Gastrocnemius medialis (tissue), 4 donors: ENCODE results near the gene RPL10A. TPM values are rescaled to one million over a fixed set of nuclear protein-coding genes. Genes with fewer than 3 reads are reported as not detected.
"Not testable (repeated sequence)": the region's sequence is repeated elsewhere in the genome, so short reads cannot be mapped to it uniquely, and the experiment has no call there.

Experiments
- ATAC-seq, 2 donors: fragments of 150-250 bp; one replicate each; pipeline ENCODE4 v1.9.1; 2016
- DNase-seq, 2 donors: peaks; one replicate each; pipeline ENCODE4 v3.0.0-alpha.2; 2019
- H3K27ac ChIP-seq, 4 donors: fragments of 200-600 bp; sonication (generic); 1 replicate in 1 of 4; 2 replicates in 3 of 4; pipeline ENCODE4 v1.5.1; 2016 to 2018; ENCODE audit warnings: mild to moderate bottlenecking in 2 of 4, moderate library complexity in 1 of 4
- H3K27me3 ChIP-seq, 3 donors: fragments of 200-600 bp; sonication (generic) in 2 of 3; 1 replicate in 1 of 3; 2 replicates in 2 of 3; pipeline versions ENCODE4 v1.5.1 to v1.6.0; 2016 to 2019; ENCODE audit warnings: mild to moderate bottlenecking in 1 of 3, moderate library complexity in 1 of 3
- H3K36me3 ChIP-seq, 2 donors: fragments of 200-600 bp; sonication (generic) in 1 of 2; one replicate each; pipeline ENCODE4 v1.5.1; 2017 to 2018
- H3K4me1 ChIP-seq, 2 donors: fragments of 200-600 bp; sonication (generic) in 1 of 2; one replicate each; pipeline ENCODE4 v1.5.1; 2016 to 2017; ENCODE audit warnings: mild to moderate bottlenecking in 2 of 2
- H3K4me3 ChIP-seq, 4 donors: fragments of 200-600 bp; sonication (generic) in 3 of 4; 1 replicate in 1 of 4; 2 replicates in 3 of 4; pipeline ENCODE4 v1.5.1; 2016 to 2019; ENCODE audit warnings: mild to moderate bottlenecking in 2 of 4
- H3K9me3 ChIP-seq, 3 donors: fragments of 200-600 bp; sonication (generic) in 2 of 3; 1 replicate in 1 of 3; 2 replicates in 2 of 3; pipeline ENCODE4 v1.5.1; 2016 to 2019
- POLR2A ChIP-seq, 2 donors: fragments of 450-650 bp; IDR thresholded peaks; one replicate each; pipeline ENCODE4 v1.6.1; 2017; ENCODE audit warnings: antibody characterized with exemption in 2 of 2, mild to moderate bottlenecking in 2 of 2, moderate library complexity in 2 of 2
- in situ Hi-C, 4 donors: fragments of 200-750 bp; cut with MboI; loops; one replicate each; pipeline versions ENCODE4 v1.15.0 to v1.8.0; 2017; ENCODE audit warnings: low sequenced_read_pairs in 4 of 4
- intact Hi-C: fragments of 100-400 bp; cut with DNase I; formaldehyde crosslinking; loops from one replicate; pipeline ENCODE4 v1.15.1; 2023; ENCODE audit warnings: low total_unique reads
- total RNA-seq, 4 donors: library from RNA; depleted of rRNA; stranded (reverse); fragments of >200 nt; gene quantifications; one replicate each; pipeline versions ENCODE4 v1.1.0 to v1.2.3, GENCODE V29; 2016
- TF ChIP-seq, protein P1 (sequence below), 5 experiments: fragments of 450-650 bp in 3 of 5; fragments of 200-600 bp in 2 of 5; sonication (generic) in 2 of 5; IDR thresholded peaks in 4 of 5; conservative IDR thresholded peaks in 1 of 5; 1 replicate in 4 of 5; 2 replicates in 1 of 5; pipeline ENCODE4 v1.5.1; 2016 to 2019; ENCODE audit warnings: antibody characterized with exemption in 5 of 5, mild to moderate bottlenecking in 3 of 5, moderate library complexity in 3 of 5

RPL10A gene
- total RNA-seq, 4 donors from 2014 or later = 772 to 1,014 (median 808) TPM

DNA sequence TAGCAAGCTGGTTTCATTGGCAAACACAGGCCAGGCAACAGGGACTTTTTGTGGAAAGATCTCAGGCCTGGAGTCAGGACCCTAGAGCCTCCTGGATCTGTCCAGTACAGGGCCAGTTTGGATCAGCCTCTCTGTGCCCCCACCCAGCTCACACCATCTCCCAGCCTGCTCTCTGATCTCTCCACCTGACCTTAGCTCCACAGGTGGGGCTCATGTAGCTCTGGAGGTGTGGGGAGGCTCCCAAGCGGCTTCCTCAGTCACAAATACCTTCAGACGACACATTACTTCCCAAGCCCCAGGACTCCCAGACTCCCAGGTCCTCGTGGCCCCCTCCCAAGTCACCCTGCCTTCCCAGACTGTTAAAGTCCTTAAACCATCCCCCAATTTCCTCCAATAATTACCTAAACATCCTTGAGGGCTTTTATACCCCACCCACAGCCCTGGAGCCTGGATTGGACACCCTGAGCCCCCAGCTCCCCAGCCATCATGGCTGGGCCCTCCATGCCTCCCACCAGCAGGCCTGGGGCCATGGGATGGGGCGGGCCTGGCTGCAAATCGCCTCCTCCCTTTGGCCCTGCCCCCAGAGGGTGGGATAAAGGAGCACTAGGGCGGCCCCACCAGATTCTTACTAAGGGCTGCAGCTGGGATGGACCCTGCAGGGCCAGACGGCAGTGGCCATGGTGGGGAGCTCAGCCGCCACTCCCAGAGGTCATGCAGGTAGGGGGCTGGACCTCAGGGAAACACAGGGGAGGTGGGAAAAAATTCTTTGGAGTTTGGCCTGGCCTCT, 31.9 kb upstream of the RPL10A start:
- no peak for DNase-seq
- intact Hi-C loops (no loop called here), in situ Hi-C loops (no loop called here)
- Histone ChIP-seq H3K9me3 (no peaks in the 10 kb centered on the region), H3K4me1 (peaks cover 10 to 14% of the 10 kb centered on the region in 2 donors), H3K36me3 (no peaks in the 10 kb centered on the region), H3K4me3 (no peak overlapping the region), H3K27me3 (no peaks in the 10 kb centered on the region), H3K27ac (no peak overlapping the region)
- TF ChIP-seq, protein P1, sequence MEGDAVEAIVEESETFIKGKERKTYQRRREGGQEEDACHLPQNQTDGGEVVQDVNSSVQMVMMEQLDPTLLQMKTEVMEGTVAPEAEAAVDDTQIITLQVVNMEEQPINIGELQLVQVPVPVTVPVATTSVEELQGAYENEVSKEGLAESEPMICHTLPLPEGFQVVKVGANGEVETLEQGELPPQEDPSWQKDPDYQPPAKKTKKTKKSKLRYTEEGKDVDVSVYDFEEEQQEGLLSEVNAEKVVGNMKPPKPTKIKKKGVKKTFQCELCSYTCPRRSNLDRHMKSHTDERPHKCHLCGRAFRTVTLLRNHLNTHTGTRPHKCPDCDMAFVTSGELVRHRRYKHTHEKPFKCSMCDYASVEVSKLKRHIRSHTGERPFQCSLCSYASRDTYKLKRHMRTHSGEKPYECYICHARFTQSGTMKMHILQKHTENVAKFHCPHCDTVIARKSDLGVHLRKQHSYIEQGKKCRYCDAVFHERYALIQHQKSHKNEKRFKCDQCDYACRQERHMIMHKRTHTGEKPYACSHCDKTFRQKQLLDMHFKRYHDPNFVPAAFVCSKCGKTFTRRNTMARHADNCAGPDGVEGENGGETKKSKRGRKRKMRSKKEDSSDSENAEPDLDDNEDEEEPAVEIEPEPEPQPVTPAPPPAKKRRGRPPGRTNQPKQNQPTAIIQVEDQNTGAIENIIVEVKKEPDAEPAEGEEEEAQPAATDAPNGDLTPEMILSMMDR (IDR thresholded peaks at IDR 0.05 in 4 of 5, conservative IDR thresholded peaks at IDR 0.05 in 1 of 5) = no peak
- no peak for TF ChIP-seq POLR2A (IDR thresholded peaks at IDR 0.05)
- no peak for ATAC-seq

DNA sequence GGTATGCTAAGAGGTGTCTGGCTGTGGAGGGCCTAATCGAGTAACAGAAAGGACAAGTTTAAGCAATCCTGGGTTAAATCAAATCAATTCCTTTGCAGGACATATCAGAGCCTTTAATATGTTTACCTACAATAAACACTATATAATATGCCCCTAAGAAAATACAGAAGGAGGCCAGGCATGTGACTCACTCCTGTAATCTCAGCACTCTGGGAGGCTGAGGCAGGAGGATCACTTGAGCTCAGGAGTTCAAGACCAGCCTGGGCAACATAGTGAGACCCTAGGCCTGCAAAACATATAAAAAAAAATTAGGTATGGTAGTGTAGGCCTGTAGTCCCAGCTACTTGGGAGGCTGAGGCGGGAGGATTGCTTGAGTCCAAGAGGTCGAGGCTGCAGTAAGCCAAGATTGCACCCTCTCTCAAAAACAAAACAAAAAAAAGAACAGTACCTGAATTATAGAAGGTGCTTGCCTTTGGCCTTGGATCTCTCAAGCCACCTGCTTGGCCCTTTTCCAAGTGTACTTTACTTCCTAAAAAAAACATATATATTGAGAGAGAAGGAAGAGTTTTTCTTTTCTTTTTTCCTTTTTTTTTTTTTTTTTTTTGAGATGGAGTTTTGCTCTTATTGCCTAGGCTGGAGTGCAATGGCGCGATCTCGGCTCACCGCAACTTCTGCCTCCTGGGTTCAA, 29.7 kb upstream of the RPL10A start:
- H3K36me3 ChIP-seq, intact Hi-C loops, in situ Hi-C loops, H3K27me3 ChIP-seq, DNase-seq, H3K27ac ChIP-seq, ATAC-seq, H3K9me3 ChIP-seq, H3K4me3 ChIP-seq: not testable (repeated sequence)
- peaks cover 10 to 14% of the 10 kb centered on the region in 2 donors for H3K4me1 ChIP-seq

DNA sequence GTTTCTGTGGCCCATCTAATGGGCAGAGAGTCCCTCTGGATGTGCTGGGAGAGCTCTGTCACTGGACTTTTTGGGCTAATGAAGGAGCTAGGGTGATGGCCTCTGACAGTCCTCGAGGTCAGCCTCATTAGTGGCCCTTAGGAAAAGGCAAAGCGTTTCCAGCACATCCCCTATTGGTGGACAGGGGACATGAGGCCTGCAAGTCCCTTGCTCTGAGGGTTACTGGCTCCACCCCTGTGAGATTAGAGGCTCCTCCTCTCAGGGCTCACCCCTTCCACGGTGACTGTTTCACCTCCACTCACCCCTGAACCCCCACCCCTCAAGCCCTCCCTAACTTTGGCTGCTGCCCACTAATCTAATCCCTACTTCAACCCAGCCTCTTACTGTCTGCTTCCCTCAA, 28.9 kb upstream of the RPL10A start:
- Histone ChIP-seq H3K4me3 (no peak overlapping the region), H3K27me3 (no peaks in the 10 kb centered on the region), H3K27ac (no peak overlapping the region), H3K9me3 (no peaks in the 10 kb centered on the region), H3K4me1 (peaks cover 10 to 14% of the 10 kb centered on the region in 2 donors), H3K36me3 (no peaks in the 10 kb centered on the region)
- TF ChIP-seq POLR2A (IDR thresholded peaks at IDR 0.05) = no peak
- TF ChIP-seq, protein P1 (IDR thresholded peaks at IDR 0.05 in 4 of 5, conservative IDR thresholded peaks at IDR 0.05 in 1 of 5) = no peak
- intact Hi-C loops = no loop called here
- in situ Hi-C loops = no loop called here
- DNase-seq (no peak), ATAC-seq (no peak)

DNA sequence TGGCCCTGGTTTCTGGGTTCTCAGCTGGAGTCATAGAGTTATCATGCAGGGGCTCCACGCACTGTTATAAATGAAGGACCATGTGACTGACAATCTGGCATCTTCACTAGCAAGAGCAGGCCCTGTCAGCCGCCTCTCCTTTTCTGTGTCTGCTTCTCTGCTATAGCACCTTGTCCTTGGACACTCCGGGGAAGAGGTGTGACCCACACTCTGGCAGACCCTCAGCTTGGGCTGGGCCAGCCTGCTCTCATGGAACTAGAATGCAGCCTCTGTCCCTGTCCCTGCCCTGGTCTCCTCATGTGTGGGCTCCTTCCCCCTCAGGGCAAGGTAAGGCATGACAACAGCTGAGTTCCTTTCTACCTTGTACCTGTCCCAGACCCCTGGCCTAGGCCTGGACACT, 27.0 kb upstream of the RPL10A start:
- H3K4me1 ChIP-seq = no peaks in the 10 kb centered on the region
- no peak overlapping the region for H3K27ac ChIP-seq
- TF ChIP-seq, protein P1 (IDR thresholded peaks at IDR 0.05 in 4 of 5, conservative IDR thresholded peaks at IDR 0.05 in 1 of 5) = no peak
- TF ChIP-seq POLR2A (IDR thresholded peaks at IDR 0.05) = no peak
- H3K9me3 ChIP-seq = no peaks in the 10 kb centered on the region
- intact Hi-C loops = loop anchor here (5.0 kb wide), 1 partner anchor 119 kb away; no protein-coding TSS in a partner anchor
- no peaks in the 10 kb centered on the region for H3K36me3 ChIP-seq
- H3K27me3 ChIP-seq = no peaks in the 10 kb centered on the region
- in situ Hi-C loops = no loop called here
- DNase-seq (no peak), ATAC-seq (no peak)
- H3K4me3 ChIP-seq = no peak overlapping the region

DNA sequence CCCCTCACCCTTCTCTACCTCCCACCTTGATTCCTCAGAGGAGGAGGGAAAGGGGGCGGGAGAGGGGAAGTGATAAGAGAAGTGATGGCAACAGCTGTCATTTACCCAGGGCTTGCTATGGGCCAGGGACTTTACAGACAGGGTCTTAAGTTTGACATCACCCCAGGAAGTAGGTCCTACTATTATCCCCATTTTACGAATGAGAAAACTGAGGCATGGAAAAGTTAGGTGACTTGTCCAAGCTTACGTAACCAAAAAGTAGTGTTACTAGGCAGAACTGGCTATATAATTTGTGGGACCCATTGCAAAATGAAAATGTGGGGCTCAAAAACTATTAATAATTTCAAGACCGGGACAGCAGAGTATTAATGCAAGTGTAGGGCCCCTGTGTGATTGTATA, 26.6 kb upstream of the RPL10A start:
- H3K36me3 ChIP-seq = no peaks in the 10 kb centered on the region
- H3K9me3 ChIP-seq = no peaks in the 10 kb centered on the region
- no peaks in the 10 kb centered on the region for H3K27me3 ChIP-seq
- H3K4me1 ChIP-seq = no peaks in the 10 kb centered on the region
- no peak overlapping the region for H3K4me3 ChIP-seq
- H3K27ac ChIP-seq = no peak overlapping the region
- in situ Hi-C loops = no loop called here
- DNase-seq (no peak), ATAC-seq (no peak)
- intact Hi-C loops = loop anchor here (5.0 kb wide), 1 partner anchor 119 kb away; no protein-coding TSS in a partner anchor
- TF ChIP-seq POLR2A (IDR thresholded peaks at IDR 0.05) = no peak
- TF ChIP-seq, protein P1 (IDR thresholded peaks at IDR 0.05 in 4 of 5, conservative IDR thresholded peaks at IDR 0.05 in 1 of 5) = no peak
